HEK293T (cell line): ENCODE data around the gene FBN1.

Experiments
- FOXA1 ChIP-seq: fragments of 450-650 bp; IDR thresholded peaks from 2 replicates; pipeline ENCODE4 v1.6.1; 2016; ENCODE audit warnings: mild to moderate bottlenecking
- LEF1 ChIP-seq: fragments of 450-650 bp; IDR thresholded peaks from 2 replicates; pipeline ENCODE4 v1.6.1; 2017; ENCODE audit warnings: mild to moderate bottlenecking, borderline replicate concordance
- SP1 ChIP-seq: fragments of 450-650 bp; IDR thresholded peaks from 2 replicates; pipeline ENCODE4 v1.6.1; 2017
- ZNF384 ChIP-seq: fragments of 450-650 bp; IDR thresholded peaks from 2 replicates; pipeline ENCODE4 v1.6.1; 2016

DNA sequence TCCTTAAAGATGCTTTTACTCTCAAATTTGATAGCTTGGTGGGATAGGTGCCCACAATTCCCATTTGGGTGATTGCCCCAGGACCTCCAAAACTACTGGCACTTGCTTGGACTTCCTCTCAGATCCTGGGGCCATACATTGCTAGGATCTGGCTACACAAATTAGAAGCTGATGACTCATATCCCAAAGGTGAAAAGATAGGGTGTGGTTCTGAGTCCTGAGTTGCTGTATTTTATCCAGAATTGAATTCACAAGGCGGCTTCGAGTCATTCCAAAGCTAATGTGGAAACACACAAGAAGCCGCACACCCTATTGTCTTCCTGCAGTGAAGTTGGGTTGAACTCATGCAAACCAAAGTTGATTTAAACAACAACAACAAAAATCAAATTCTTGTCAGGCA, 260.9 kb downstream of the FBN1 start:
- TF ChIP-seq FOXA1 (no peak), LEF1 (no peak), SP1 (no peak), ZNF384 (no peak)
